ENCODE data around the gene ANKRD6. TPM values are rescaled to one million over a fixed set of nuclear protein-coding genes. Genes with fewer than 3 reads are reported as not detected.

ANKRD6 gene
- polyA plus RNA-seq, 1 of the 3 experiments (the other 2 are of a cell fraction) = 2.6 TPM

- Histone ChIP-seq H3K27me3 (ENCODE audit: insufficient read depth) (no peaks in the 10 kb centered on the region), H3K9ac (no peak overlapping the region), H3K79me2 (ENCODE audit: insufficient read depth) (no peaks in the 10 kb centered on the region), H3K4me1 (ENCODE audit: control insufficient read depth in 1 of 2, insufficient read depth in 2 of 2, low read depth in 1 of 2, low read length in 1 of 2) (peaks cover 0 to 11% of the 10 kb centered on the region in 2 experiments; a peak in 1 of 4 replicates), H3K4me3 (ENCODE audit: low read depth in 2 of 2, low read length in 1 of 2) (no peak overlapping the region), H3K36me3 (replicated peaks in 1 of 2; ENCODE audit: control insufficient read depth in 1 of 2, insufficient read depth in 2 of 2, low read length in 1 of 2) (no peaks in the 10 kb centered on the region), H3F3A (replicated peaks; ENCODE audit: insufficient read depth) (no peaks in the 10 kb centered on the region), H3K9me2 (no peaks in the 10 kb centered on the region), H3K9me3 (no peaks in the 10 kb centered on the region), H3K27ac (ENCODE audit: low read depth in 2 of 2, low read length in 1 of 2) (no peak overlapping the region), H2AFZ (ENCODE audit: low read depth) (no peak overlapping the region), H3K4me2 (no peak overlapping the region), H4K20me1 (ENCODE audit: insufficient read depth) (no peaks in the 10 kb centered on the region)
- WGBS (ENCODE audit: low lambda C conversion rate) = 76% methylated on average over 1 of the region's 1 CpG
- CTCF ChIA-PET = no interaction called here
- no peak for DNase-seq
- POLR2A ChIA-PET = no interaction called here
- TF ChIP-seq FOXM1 (IDR thresholded peaks at IDR 0.05; ENCODE audit: low read depth) (no peak), REST (IDR thresholded peaks at IDR 0.05; ENCODE audit: low read depth, low read length) (peak; percentile 95)
Observed at GRCh38 chr6:89559487-89559886, 126.5 kb downstream of the ANKRD6 start.

DNA sequence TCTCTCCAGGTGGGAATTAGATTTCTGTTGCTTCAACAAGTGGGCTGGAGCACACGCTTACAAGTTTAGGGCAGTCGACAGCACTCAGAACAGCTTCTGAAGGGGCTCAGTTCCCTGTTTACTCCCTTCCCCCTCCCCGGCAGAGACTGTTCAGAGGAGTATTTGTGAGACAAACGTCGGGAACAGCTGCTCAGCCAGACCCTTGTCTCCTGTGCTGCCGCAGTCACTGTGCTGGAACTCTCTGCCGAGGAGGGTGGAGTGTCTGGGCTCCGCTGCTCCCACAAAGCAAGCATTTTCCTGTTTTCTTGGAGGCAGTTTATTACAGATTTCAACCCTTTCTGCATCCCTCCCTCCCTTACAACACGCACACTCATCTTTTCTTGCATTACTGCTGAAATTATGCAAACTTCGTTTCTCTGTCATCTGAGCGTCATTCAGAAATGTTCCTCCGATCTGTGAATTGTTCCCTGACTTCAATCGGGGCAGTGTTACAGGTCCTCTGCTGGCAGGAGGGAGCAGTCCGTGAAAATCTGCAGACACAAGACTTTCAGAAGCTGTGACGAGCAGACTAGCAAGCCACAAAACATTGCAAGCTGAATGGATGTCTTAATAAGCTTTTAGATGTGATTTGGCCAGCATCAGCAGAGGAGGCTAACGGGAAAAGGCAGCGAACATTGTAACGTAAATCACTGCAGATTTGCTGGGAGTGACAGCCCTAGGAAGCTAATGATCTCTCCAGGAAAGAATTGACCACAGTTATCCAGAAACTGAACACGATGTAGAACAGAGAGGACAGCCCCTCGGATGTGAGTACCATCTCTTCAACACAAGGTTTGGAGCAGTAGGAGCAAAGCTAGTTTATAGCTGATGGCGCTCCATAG, 129.4 kb downstream of the ANKRD6 start:
- Histone ChIP-seq H3K4me3 (ENCODE audit: low read depth in 2 of 2, low read length in 1 of 2) (no peak overlapping the region), H4K20me1 (ENCODE audit: insufficient read depth) (no peaks in the 10 kb centered on the region), H3F3A (replicated peaks; ENCODE audit: insufficient read depth) (no peaks in the 10 kb centered on the region), H3K4me1 (ENCODE audit: control insufficient read depth in 1 of 2, insufficient read depth in 2 of 2, low read depth in 1 of 2, low read length in 1 of 2) (peaks cover 0 to 10% of the 10 kb centered on the region in 2 experiments; a peak in 1 of 4 replicates), H2AFZ (ENCODE audit: low read depth) (no peak overlapping the region), H3K9me2 (no peaks in the 10 kb centered on the region), H3K9ac (no peak overlapping the region), H3K4me2 (no peak overlapping the region), H3K79me2 (ENCODE audit: insufficient read depth) (no peaks in the 10 kb centered on the region), H3K27ac (ENCODE audit: low read depth in 2 of 2, low read length in 1 of 2) (no peak overlapping the region), H3K36me3 (replicated peaks in 1 of 2; ENCODE audit: control insufficient read depth in 1 of 2, insufficient read depth in 2 of 2, low read length in 1 of 2) (no peaks in the 10 kb centered on the region), H3K27me3 (ENCODE audit: insufficient read depth) (no peaks in the 10 kb centered on the region), H3K9me3 (no peaks in the 10 kb centered on the region)
- no peak for DNase-seq
- WGBS (ENCODE audit: low lambda C conversion rate) = 53% methylated on average over 18 of the region's 21 CpGs
- CTCF ChIA-PET = interaction anchor here (1.5 kb wide), 1 partner anchor 130 kb away, joined by 5 read pairs; no protein-coding TSS in a partner anchor
- POLR2A ChIA-PET = interaction anchor here (0.5 kb wide), 1 partner anchor 641 kb away, joined by 4 read pairs; no protein-coding TSS in a partner anchor
- TF ChIP-seq SIN3A (IDR thresholded peaks at IDR 0.05; ENCODE audit: borderline replicate concordance, low read depth, low read length) (no peak), GABPA (IDR thresholded peaks at IDR 0.05; ENCODE audit: low read depth) (no peak), ELF1 (IDR thresholded peaks at IDR 0.05) (no peak), MEF2A (IDR thresholded peaks at IDR 0.05; ENCODE audit: borderline replicate concordance, low read depth) (no peak), JUND (IDR thresholded peaks at IDR 0.05) (no peak), IRF3 (IDR thresholded peaks at IDR 0.05; ENCODE audit: low read depth, low read length) (no peak), YY1 (IDR thresholded peaks at IDR 0.05; ENCODE audit: low read depth) (no peak), RCOR1 (IDR thresholded peaks at IDR 0.05; ENCODE audit: low read length) (no peak), REST (IDR thresholded peaks at IDR 0.05; ENCODE audit: low read depth, low read length) (no peak), FOXM1 (IDR thresholded peaks at IDR 0.05; ENCODE audit: low read depth) (no peak), EP300 (IDR thresholded peaks at IDR 0.05; ENCODE audit: borderline replicate concordance in 1 of 2, low read depth in 1 of 2, low read length in 1 of 2) (no peak), MAX (IDR thresholded peaks at IDR 0.05; ENCODE audit: low read depth) (no peak), RFX5 (IDR thresholded peaks at IDR 0.05; ENCODE audit: low read length) (no peak), NRF1 (IDR thresholded peaks at IDR 0.05; ENCODE audit: low read depth, low read length) (no peak)
- TF ChIP-seq, protein P1, sequence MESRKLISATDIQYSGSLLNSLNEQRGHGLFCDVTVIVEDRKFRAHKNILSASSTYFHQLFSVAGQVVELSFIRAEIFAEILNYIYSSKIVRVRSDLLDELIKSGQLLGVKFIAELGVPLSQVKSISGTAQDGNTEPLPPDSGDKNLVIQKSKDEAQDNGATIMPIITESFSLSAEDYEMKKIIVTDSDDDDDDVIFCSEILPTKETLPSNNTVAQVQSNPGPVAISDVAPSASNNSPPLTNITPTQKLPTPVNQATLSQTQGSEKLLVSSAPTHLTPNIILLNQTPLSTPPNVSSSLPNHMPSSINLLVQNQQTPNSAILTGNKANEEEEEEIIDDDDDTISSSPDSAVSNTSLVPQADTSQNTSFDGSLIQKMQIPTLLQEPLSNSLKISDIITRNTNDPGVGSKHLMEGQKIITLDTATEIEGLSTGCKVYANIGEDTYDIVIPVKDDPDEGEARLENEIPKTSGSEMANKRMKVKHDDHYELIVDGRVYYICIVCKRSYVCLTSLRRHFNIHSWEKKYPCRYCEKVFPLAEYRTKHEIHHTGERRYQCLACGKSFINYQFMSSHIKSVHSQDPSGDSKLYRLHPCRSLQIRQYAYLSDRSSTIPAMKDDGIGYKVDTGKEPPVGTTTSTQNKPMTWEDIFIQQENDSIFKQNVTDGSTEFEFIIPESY (IDR thresholded peaks at IDR 0.05; ENCODE audit: borderline replicate concordance, low read depth) = no peak
